HG03196 (cell line): ENCODE data around the gene OR13C2.
"Not testable (repeated sequence)": the region's sequence is repeated elsewhere in the genome, so short reads cannot be mapped to it uniquely, and the experiment has no call there.

Experiments
- ATAC-seq: cut with Tn5 transposase; IDR thresholded peaks from one replicate; pipeline ENCODE4 v1.9.1; 2021; ENCODE audit not compliant: unreplicated experiment

The OR13C2 gene

GRCh38 chr9:104605527-104605926 is at the start of gene OR13C2:
Gene OR13C2, minus strand, starts transcription at chr9:104605627. Its CDS starts 0 bp downstream, at chr9:104605627.
- not testable (repeated sequence) for ATAC-seq

- no peak for ATAC-seq
Observed at GRCh38 chr9:104635456-104635855, 30.0 kb upstream of the OR13C2 start.

GRCh38 chr9:104633976-104634520 is 28.6 kb upstream of the OR13C2 start:
- ATAC-seq: no peak

GRCh38 chr9:104625964-104626363 is 20.5 kb upstream of the OR13C2 start:
- not testable (repeated sequence) for ATAC-seq

GRCh38 chr9:104618104-104618503 is 12.7 kb upstream of the OR13C2 start, which contains the start of gene OR13C9:
Gene OR13C9, minus strand, starts transcription at chr9:104618204. Its CDS starts 0 bp downstream, at chr9:104618204.
- no peak for ATAC-seq

GRCh38 chr9:104617418-104617817 is 12.0 kb upstream of the OR13C2 start:
- no peak for ATAC-seq

- ATAC-seq: no peak
Observed at GRCh38 chr9:104611213-104611612, 5.8 kb upstream of the OR13C2 start.

- ATAC-seq: no peak
Observed at GRCh38 chr9:104608336-104608735, 2.9 kb upstream of the OR13C2 start.

- ATAC-seq: no peak
Observed at GRCh38 chr9:104606152-104606551, 725 bp upstream of the OR13C2 start.

- ATAC-seq: no peak
Observed at GRCh38 chr9:104604801-104605200, 626 bp downstream of the OR13C2 start.

GRCh38 chr9:104599313-104599712 is 6.1 kb downstream of the OR13C2 start, which contains the start of gene OR13C5:
Gene OR13C5, minus strand, starts transcription at chr9:104599413. Its CDS starts 0 bp downstream, at chr9:104599413.
- not testable (repeated sequence) for ATAC-seq

- not testable (repeated sequence) for ATAC-seq
Observed at GRCh38 chr9:104598749-104599148, 6.7 kb downstream of the OR13C2 start.

- no peak for ATAC-seq
Observed at GRCh38 chr9:104589626-104590025, 15.8 kb downstream of the OR13C2 start.

GRCh38 chr9:104586496-104587180 is 18.8 kb downstream of the OR13C2 start:
- no peak for ATAC-seq

GRCh38 chr9:104580562-104580961 is 24.9 kb downstream of the OR13C2 start:
- no peak for ATAC-seq

GRCh38 chr9:104577263-104577662 is 28.2 kb downstream of the OR13C2 start:
- ATAC-seq: no peak

- ATAC-seq: no peak
Observed at GRCh38 chr9:104575456-104575855, 30.0 kb downstream of the OR13C2 start.

- no peak for ATAC-seq
Observed at GRCh38 chr9:104572612-104573011, 32.8 kb downstream of the OR13C2 start.

GRCh38 chr9:104568868-104569267 is 36.6 kb downstream of the OR13C2 start, which contains the start of gene OR13C8:
Gene OR13C8, plus strand, starts transcription at chr9:104569168. Its CDS starts 0 bp downstream, at chr9:104569168.
- ATAC-seq: no peak

- no peak for ATAC-seq
Observed at GRCh38 chr9:104564358-104564757, 41.1 kb downstream of the OR13C2 start.

- ATAC-seq: no peak
Observed at GRCh38 chr9:104556830-104557634, 48.4 kb downstream of the OR13C2 start.

- ATAC-seq: no peak
Observed at GRCh38 chr9:104555521-104555920, 49.9 kb downstream of the OR13C2 start.
